ENCODE results near the gene TRIM63. TPM values are rescaled to one million over a fixed set of nuclear protein-coding genes. Genes with fewer than 3 reads are reported as not detected.

TRIM63 gene
- total RNA-seq, 1 experiment from 2014 or later, result not detected

DNA sequence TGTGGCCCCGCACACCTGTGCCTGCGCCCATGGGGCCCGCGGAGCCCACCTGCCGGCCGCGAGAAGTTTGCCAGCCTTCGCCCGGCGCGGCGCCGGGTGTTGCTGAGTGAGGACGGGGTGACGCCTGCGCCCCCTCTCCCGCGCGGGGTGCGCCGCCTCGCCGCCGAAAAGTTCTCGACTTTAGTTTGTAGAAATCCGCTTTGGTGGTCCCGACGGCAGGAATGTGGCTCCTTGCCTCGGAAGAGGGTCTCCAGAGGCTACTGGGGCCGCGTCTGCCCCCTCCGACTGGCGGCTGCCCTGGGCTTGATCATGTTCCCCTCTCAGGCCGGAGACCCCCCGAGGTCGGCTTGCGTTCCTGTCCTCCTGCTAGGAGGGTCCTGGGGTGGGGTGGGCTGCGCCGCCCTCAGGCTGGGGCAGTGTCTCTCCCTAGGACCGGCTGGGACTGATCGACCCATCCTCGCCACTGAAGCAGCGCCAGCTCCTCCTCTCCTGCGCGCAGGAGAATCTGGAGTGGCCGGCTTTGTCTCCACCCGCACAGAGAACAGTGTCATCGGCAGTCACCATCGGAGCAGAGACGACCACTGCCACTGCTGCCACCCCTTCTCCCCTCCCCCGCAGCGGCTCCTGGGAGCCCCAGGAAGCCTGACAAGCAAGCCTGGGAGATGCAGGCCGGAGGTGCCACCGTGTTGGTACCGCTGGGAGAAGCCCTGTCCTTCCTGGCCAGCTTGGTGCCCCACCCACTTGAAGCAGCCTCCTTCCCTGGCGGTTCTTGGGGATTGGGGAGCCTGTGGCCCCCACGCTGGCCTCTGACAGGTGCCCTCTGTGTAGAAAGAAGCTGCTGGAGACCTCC is 21.0 kb downstream of the TRIM63 start:
- BruUV-seq (replicated peaks), result no TSS peak
- no peak for DNase-seq (ENCODE audit: low read depth, low spot score)
- peak; percentile 46 for ATAC-seq
- CTCF ChIA-PET, result no interaction called here
- in situ Hi-C loops (cut with HindIII; ENCODE audit: low pct_unique_long_range_greater_than_20kb, low sequenced_read_pairs), result no loop called here
- H3K36me3 ChIP-seq (ENCODE audit: control insufficient read depth, insufficient read depth, low read length), result no peaks in the 10 kb centered on the region
- H3K4me3 ChIP-seq (ENCODE audit: low read depth in 2 of 2, low read length in 2 of 2), result peak overlapping the region; percentile 13 to 25; a peak in 3 of 4 replicates
- H3K9me3 ChIP-seq (ENCODE audit: control insufficient read depth, insufficient read depth, low read depth, low read length), result no peaks in the 10 kb centered on the region
- no peaks in the 10 kb centered on the region; the same call in 1 of the 2 replicates for H3K4me1 ChIP-seq (ENCODE audit: control insufficient read depth, insufficient read depth, low read length)
- peaks cover 15% of the 10 kb centered on the region for H3K27me3 ChIP-seq (ENCODE audit: control insufficient read depth, insufficient read depth, low read length)
- TF ChIP-seq SIN3A (IDR thresholded peaks at IDR 0.05; ENCODE audit: borderline replicate concordance, insufficient read depth, low read depth, low read length) (no peak), TCF7L2 (IDR thresholded peaks at IDR 0.05; ENCODE audit: low read depth, low read length) (no peak), POLR2AphosphoS5 (IDR thresholded peaks at IDR 0.05; ENCODE audit: low read depth, low read length) (no peak)
- TF ChIP-seq, protein P1, sequence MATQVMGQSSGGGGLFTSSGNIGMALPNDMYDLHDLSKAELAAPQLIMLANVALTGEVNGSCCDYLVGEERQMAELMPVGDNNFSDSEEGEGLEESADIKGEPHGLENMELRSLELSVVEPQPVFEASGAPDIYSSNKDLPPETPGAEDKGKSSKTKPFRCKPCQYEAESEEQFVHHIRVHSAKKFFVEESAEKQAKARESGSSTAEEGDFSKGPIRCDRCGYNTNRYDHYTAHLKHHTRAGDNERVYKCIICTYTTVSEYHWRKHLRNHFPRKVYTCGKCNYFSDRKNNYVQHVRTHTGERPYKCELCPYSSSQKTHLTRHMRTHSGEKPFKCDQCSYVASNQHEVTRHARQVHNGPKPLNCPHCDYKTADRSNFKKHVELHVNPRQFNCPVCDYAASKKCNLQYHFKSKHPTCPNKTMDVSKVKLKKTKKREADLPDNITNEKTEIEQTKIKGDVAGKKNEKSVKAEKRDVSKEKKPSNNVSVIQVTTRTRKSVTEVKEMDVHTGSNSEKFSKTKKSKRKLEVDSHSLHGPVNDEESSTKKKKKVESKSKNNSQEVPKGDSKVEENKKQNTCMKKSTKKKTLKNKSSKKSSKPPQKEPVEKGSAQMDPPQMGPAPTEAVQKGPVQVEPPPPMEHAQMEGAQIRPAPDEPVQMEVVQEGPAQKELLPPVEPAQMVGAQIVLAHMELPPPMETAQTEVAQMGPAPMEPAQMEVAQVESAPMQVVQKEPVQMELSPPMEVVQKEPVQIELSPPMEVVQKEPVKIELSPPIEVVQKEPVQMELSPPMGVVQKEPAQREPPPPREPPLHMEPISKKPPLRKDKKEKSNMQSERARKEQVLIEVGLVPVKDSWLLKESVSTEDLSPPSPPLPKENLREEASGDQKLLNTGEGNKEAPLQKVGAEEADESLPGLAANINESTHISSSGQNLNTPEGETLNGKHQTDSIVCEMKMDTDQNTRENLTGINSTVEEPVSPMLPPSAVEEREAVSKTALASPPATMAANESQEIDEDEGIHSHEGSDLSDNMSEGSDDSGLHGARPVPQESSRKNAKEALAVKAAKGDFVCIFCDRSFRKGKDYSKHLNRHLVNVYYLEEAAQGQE (IDR thresholded peaks at IDR 0.05; ENCODE audit: insufficient read depth in 1 of 2, low read depth in 2 of 2, low read length in 1 of 2), result no peak
- TF ChIP-seq, protein P2, sequence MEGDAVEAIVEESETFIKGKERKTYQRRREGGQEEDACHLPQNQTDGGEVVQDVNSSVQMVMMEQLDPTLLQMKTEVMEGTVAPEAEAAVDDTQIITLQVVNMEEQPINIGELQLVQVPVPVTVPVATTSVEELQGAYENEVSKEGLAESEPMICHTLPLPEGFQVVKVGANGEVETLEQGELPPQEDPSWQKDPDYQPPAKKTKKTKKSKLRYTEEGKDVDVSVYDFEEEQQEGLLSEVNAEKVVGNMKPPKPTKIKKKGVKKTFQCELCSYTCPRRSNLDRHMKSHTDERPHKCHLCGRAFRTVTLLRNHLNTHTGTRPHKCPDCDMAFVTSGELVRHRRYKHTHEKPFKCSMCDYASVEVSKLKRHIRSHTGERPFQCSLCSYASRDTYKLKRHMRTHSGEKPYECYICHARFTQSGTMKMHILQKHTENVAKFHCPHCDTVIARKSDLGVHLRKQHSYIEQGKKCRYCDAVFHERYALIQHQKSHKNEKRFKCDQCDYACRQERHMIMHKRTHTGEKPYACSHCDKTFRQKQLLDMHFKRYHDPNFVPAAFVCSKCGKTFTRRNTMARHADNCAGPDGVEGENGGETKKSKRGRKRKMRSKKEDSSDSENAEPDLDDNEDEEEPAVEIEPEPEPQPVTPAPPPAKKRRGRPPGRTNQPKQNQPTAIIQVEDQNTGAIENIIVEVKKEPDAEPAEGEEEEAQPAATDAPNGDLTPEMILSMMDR (IDR thresholded peaks at IDR 0.05), result no peak
- POLR2A ChIA-PET, result no interaction called here
- no peak overlapping the region for H3K27ac ChIP-seq (ENCODE audit: low read length)
- intact Hi-C loops (cut with micrococcal nuclease; ENCODE audit: unreplicated experiment), result no loop called here

- TF ChIP-seq TCF7L2 (IDR thresholded peaks at IDR 0.05; ENCODE audit: low read depth, low read length) (no peak), POLR2AphosphoS5 (IDR thresholded peaks at IDR 0.05; ENCODE audit: low read depth, low read length) (no peak), SIN3A (IDR thresholded peaks at IDR 0.05; ENCODE audit: borderline replicate concordance, insufficient read depth, low read depth, low read length) (no peak)
- TF ChIP-seq, protein P2 (IDR thresholded peaks at IDR 0.05), result no peak
- TF ChIP-seq, protein P1 (IDR thresholded peaks at IDR 0.05; ENCODE audit: insufficient read depth in 1 of 2, low read depth in 2 of 2, low read length in 1 of 2), result no peak
- ChIA-PET CTCF (interaction anchor here (0.6 to 1.3 kb wide), 2 partner anchors 9 to 10 kb away, joined by 3 to 9 read pairs; no protein-coding TSS in a partner anchor), POLR2A (no interaction called here)
- intact Hi-C loops (cut with micrococcal nuclease; ENCODE audit: unreplicated experiment) (no loop called here), in situ Hi-C loops (cut with HindIII; ENCODE audit: low pct_unique_long_range_greater_than_20kb, low sequenced_read_pairs) (no loop called here)
- no peaks in the 10 kb centered on the region for H3K36me3 ChIP-seq (ENCODE audit: control insufficient read depth, insufficient read depth, low read length)
- peaks cover 15% of the 10 kb centered on the region for H3K27me3 ChIP-seq (ENCODE audit: control insufficient read depth, insufficient read depth, low read length)
- H3K4me3 ChIP-seq (ENCODE audit: low read depth in 2 of 2, low read length in 2 of 2), result peak within 1 kb of the TSS; percentile 13 to 25; a peak in 3 of 4 replicates
- no TSS peak for BruUV-seq (replicated peaks)
- no peaks in the 10 kb centered on the region for H3K9me3 ChIP-seq (ENCODE audit: control insufficient read depth, insufficient read depth, low read depth, low read length)
- H3K27ac ChIP-seq (ENCODE audit: low read length), result no peak within 1 kb of the TSS
- ATAC-seq (peak; percentile 56), DNase-seq (ENCODE audit: low read depth, low spot score) (no peak)
- H3K4me1 ChIP-seq (ENCODE audit: control insufficient read depth, insufficient read depth, low read length), result no peaks in the 10 kb centered on the region; the same call in 1 of the 2 replicates
These were observed 21.6 kb downstream of the TRIM63 start, which contains the start of gene SLC30A2 for GRCh38 chr1:26045722-26046245. Gene SLC30A2 (minus strand): TSS chr1:26046118. CDS start chr1:26045896, 222 bp downstream.

Measured in Panc1 (cell line).